GM12878 (cell line): Measurements from ENCODE around the gene EFHC1. TPM values are rescaled to one million over a fixed set of nuclear protein-coding genes. Genes with fewer than 3 reads are reported as not detected.

Experiments used
- ATAC-seq: fragments of 200-7000 bp; cut with Tn5 transposase; 3 replicates; pipeline ENCODE4 v1.9.1; 2020; ENCODE audit warnings: mild to moderate bottlenecking, moderate library complexity
- Bru-seq: library from RNA; stranded (reverse); fragments of 400-500 nt; gene quantifications from one replicate; lab custom pipeline; 2021; lab: Mats Ljungman, UMichigan
- BruChase-seq, 2 experiments: library from RNA; stranded (reverse); fragments of 400-500 nt; gene quantifications; one replicate each; lab custom pipeline; 2021; lab: Mats Ljungman, UMichigan
- BruUV-seq: library from RNA; stranded (reverse); fragments of 400-500 nt; replicated peaks from 2 replicates; lab custom pipeline; 2021; lab: Mats Ljungman, UMichigan
- CTCF ChIA-PET: fragments of 300-600 bp; sonication (Branson Sonifier 250); formaldehyde crosslinking; extraction: SDS; loops from one replicate; lab custom pipeline; 2021; ENCODE audit warnings: inconsistent platforms; lab: Yijun Ruan, JAX
- POLR2A ChIA-PET: fragments of 350-600 bp; formaldehyde crosslinking; extraction: SDS; loops from one replicate; lab custom pipeline; 2021; ENCODE audit warnings: inconsistent platforms; lab: Charles Lee
- RAD21 ChIA-PET: fragments of 300-600 bp; sonication (Branson Sonifier 250); formaldehyde crosslinking; loops from one replicate; lab custom pipeline; 2023; ENCODE audit warnings: antibody characterized with exemption; ENCODE audit not compliant: unreplicated experiment; lab: Charles Lee
- SMC1A ChIA-PET: fragments of 300-600 bp; sonication (Branson Sonifier 250); formaldehyde crosslinking; loops from one replicate; lab custom pipeline; 2023; ENCODE audit not compliant: unreplicated experiment, uncharacterized antibody; lab: Charles Lee
- DNase-seq: peaks from one replicate; pipeline ENCODE4 v3.0.0-alpha.2; 2011; ENCODE audit warnings: low read depth, low spot score
- FAIRE-seq: peaks from 3 replicates; lab custom pipeline; 2011; peaks lifted over from hg19 to GRCh38; lab: Jason Lieb, UNC
- H2AFZ ChIP-seq: 2 replicates; pipeline ENCODE4 v1.6.0; 2011; ENCODE audit warnings: low read depth, low read length, control low read depth; ENCODE audit not compliant: control insufficient read depth
- H3K27ac ChIP-seq: 2 replicates; pipeline ENCODE4 v1.5.1; 2011; ENCODE audit warnings: control low read depth; ENCODE audit not compliant: control insufficient read depth, insufficient read depth
- H3K27me3 ChIP-seq, 2 experiments: replicated peaks in 1 of 2; 2 replicates each; pipeline versions ENCODE4 v1.6.0 to v1.6.1; 2011; ENCODE audit warnings: low read length in 1 of 2; ENCODE audit not compliant: control insufficient read depth in 2 of 2, insufficient read depth in 2 of 2
- H3K36me3 ChIP-seq, 2 experiments: 2 replicates each; pipeline ENCODE4 v1.5.1; 2011; ENCODE audit warnings: low read length in 1 of 2; ENCODE audit not compliant: control insufficient read depth in 2 of 2, insufficient read depth in 2 of 2
- H3K4me1 ChIP-seq: 2 replicates; pipeline ENCODE4 v1.6.1; 2011; ENCODE audit warnings: mild to moderate bottlenecking, low read length, moderate library complexity, mixed read lengths; ENCODE audit not compliant: control insufficient read depth, insufficient read depth
- H3K4me2 ChIP-seq: 2 replicates; pipeline ENCODE4 v1.6.0; 2011; ENCODE audit warnings: control low read depth; ENCODE audit not compliant: control insufficient read depth, insufficient read depth
- H3K4me3 ChIP-seq: fragments of 200-600 bp; sonication (generic); 2 replicates; pipeline ENCODE4 v1.5.1; 2016
- H3K79me2 ChIP-seq: 2 replicates; pipeline ENCODE4 v1.6.0; 2011; ENCODE audit warnings: low read length; ENCODE audit not compliant: control insufficient read depth, insufficient read depth
- H3K9ac ChIP-seq: 2 replicates; pipeline ENCODE4 v1.8.0; 2011; ENCODE audit warnings: low read length, control low read depth, mixed read lengths; ENCODE audit not compliant: control insufficient read depth, insufficient read depth
- H3K9me3 ChIP-seq: replicated peaks from 3 replicates; pipeline ENCODE4 v1.5.1; 2011; ENCODE audit warnings: mild to moderate bottlenecking, low read length; ENCODE audit not compliant: control insufficient read depth, insufficient read depth
- H4K20me1 ChIP-seq: 2 replicates; pipeline ENCODE4 v1.6.0; 2011; ENCODE audit not compliant: control insufficient read depth, insufficient read depth
- BCLAF1 ChIP-seq: fragments of 450-650 bp; IDR thresholded peaks from 2 replicates; pipeline ENCODE4 v1.6.1; 2017; ENCODE audit warnings: antibody characterized with exemption, mild to moderate bottlenecking, moderate library complexity
- BRCA1 ChIP-seq: IDR thresholded peaks from 2 replicates; pipeline ENCODE4 v1.6.1; 2011; ENCODE audit warnings: low read depth, low read length, improper control_type of control experiment
- EGR1 ChIP-seq, 2 experiments: IDR thresholded peaks; 1 replicate in 1 of 2; 2 replicates in 1 of 2; pipeline ENCODE4 v1.6.1; 2011 to 2012; ENCODE audit warnings: low read depth in 2 of 2, low read length in 2 of 2, borderline replicate concordance in 1 of 2, mild to moderate bottlenecking in 1 of 2, moderate library complexity in 1 of 2
- FOS ChIP-seq: IDR thresholded peaks from 3 replicates; pipeline ENCODE4 v1.6.1; 2011; ENCODE audit warnings: borderline replicate concordance; ENCODE audit not compliant: insufficient read length; ENCODE audit errors: extremely low read depth
- KAT2A ChIP-seq: conservative IDR thresholded peaks from 2 replicates; pipeline ENCODE4 v1.6.1; 2011; ENCODE audit warnings: low read depth, low read length; ENCODE audit not compliant: control insufficient read depth
- NFYB ChIP-seq: IDR thresholded peaks from 2 replicates; pipeline ENCODE4 v1.6.1; 2011; ENCODE audit warnings: low read depth, mild to moderate bottlenecking, low read length, improper control_type of control experiment, moderate library complexity; ENCODE audit not compliant: insufficient read depth
- NKRF ChIP-seq: fragments of 450-650 bp; conservative IDR thresholded peaks from 2 replicates; pipeline ENCODE4 v1.6.1; 2017; ENCODE audit warnings: mild to moderate bottlenecking, moderate library complexity
- PKNOX1 ChIP-seq: fragments of 450-650 bp; IDR thresholded peaks from 2 replicates; pipeline ENCODE4 v1.6.1; 2016; ENCODE audit warnings: mild to moderate bottlenecking
- RBBP5 ChIP-seq: fragments of 200-600 bp; sonication (generic); conservative IDR thresholded peaks from 2 replicates; pipeline ENCODE4 v1.6.1; 2016
- SMC3 ChIP-seq: IDR thresholded peaks from 2 replicates; pipeline ENCODE4 v1.6.1; 2011; ENCODE audit warnings: low read length, improper control_type of control experiment, borderline replicate concordance
- WGBS: methylation state at CpG from one replicate; pipeline ENCODE4 v1.1.6; 2016; ENCODE audit warnings: low lambda C conversion rate; ENCODE audit not compliant: insufficient replicate concordance, insufficient coverage; ENCODE audit errors: missing lambda C conversion rate; 5-methylcytosine and 5-hydroxymethylcytosine counted together
- in situ Hi-C: fragments of 300-500 bp; cut with MboI; formaldehyde crosslinking; loops from 9 replicates; pipeline ENCODE4 v1.14.3; 2018; ENCODE audit warnings: mixed read lengths
- intact Hi-C: fragments of 100-400 bp; cut with micrococcal nuclease; formaldehyde crosslinking; loops from one replicate; pipeline ENCODE4 v1.14.2; 2022; ENCODE audit not compliant: unreplicated experiment
- long read RNA-seq, 2 experiments: library from polyadenylated mRNA; unstranded; transcript quantifications; one replicate each; pipeline ENCODE4 v2.0.0, GENCODE V29; 2019 to 2020
- polyA minus RNA-seq, 3 experiments: library from RNA; depleted of rRNA, polyadenylated mRNA; stranded (reverse); fragments of >200 nt; gene quantifications; 2 replicates each; pipeline ENCODE4 v1.2.3, GENCODE V29; 2011
- polyA plus RNA-seq, 11 experiments: library from polyadenylated mRNA; depleted of rRNA in 4 of 11; unstranded in 6 of 11; stranded (reverse) in 5 of 11; fragments of >200 nt; fragmentation: Nextera tagmentation in 4 of 11; fragmentation: Illumina TruSeq in 1 of 11; extraction: Ambion mirVana in 4 of 11; extraction: Trizol in 1 of 11; gene quantifications; 1 replicate in 1 of 11; 2 replicates in 10 of 11; pipeline versions ENCODE4 v1.2.1 to v1.2.3, GENCODE V29; 2011 to 2016; ENCODE audit warnings: inconsistent platforms in 2 of 11, missing spikeins in 2 of 11, low read depth in 1 of 11
- total RNA-seq, 4 experiments: library from RNA; depleted of rRNA in 3 of 4; stranded (reverse); fragments of >200 nt in 3 of 4; fragmentation: Illumina TruSeq in 1 of 4; extraction: Trizol in 1 of 4; gene quantifications; 2 replicates each; pipeline versions ENCODE4 v1.2.1 to v1.2.3, GENCODE V29; 2013 to 2021

EFHC1 gene
- total RNA-seq (2013; cell fraction: nucleolus; rRNA removed) = 36.3 and 38.8 TPM in 2 replicates
- 5.9 and 6.7 TPM in 2 replicates for total RNA-seq (2014; rRNA removed)
- 7.7 TPM in 2 replicates for total RNA-seq (2014; rRNA removed; fragmentation: Illumina TruSeq; extraction: Trizol)
- 5.2 and 5.5 TPM in 2 replicates for total RNA-seq (2021)
- polyA plus RNA-seq (2011; ENCODE audit: low read depth) = 4.0 TPM
- polyA plus RNA-seq (2011; rRNA removed) = 14.5 and 16.8 TPM in 2 replicates
- 4.1 and 5.7 TPM in 2 replicates for polyA plus RNA-seq (2011; cell fraction: cytosol; rRNA removed)
- 56.8 and 68.9 TPM in 2 replicates for polyA plus RNA-seq (2011; cell fraction: nucleus; rRNA removed)
- polyA plus RNA-seq (2012) = 8.8 and 12.1 TPM in 2 replicates
- polyA plus RNA-seq (2014; fragmentation: Illumina TruSeq; extraction: Trizol) = 8.5 and 8.6 TPM in 2 replicates
- 1 to 10 TPM; 9.0 to 9.1 TPM for polyA plus RNA-seq (2014; fragmentation: Nextera tagmentation; extraction: Ambion mirVana)
- polyA plus RNA-seq (2014; rRNA removed) = 7.1 and 8.7 TPM in 2 replicates
- polyA plus RNA-seq (2016; fragmentation: Nextera tagmentation; extraction: Ambion mirVana) = 10 to 100 TPM; 11.8 to 13.5 TPM
- polyA minus RNA-seq (2011; rRNA and poly(A)+ RNA removed) = 5.9 and 8.0 TPM in 2 replicates
- polyA minus RNA-seq (2011; cell fraction: cytosol; rRNA and poly(A)+ RNA removed) = 1.2 and 1.9 TPM in 2 replicates
- 13.3 and 16.4 TPM in 2 replicates for polyA minus RNA-seq (2011; cell fraction: nucleus; rRNA and poly(A)+ RNA removed)
- Bru-seq, nascent RNA = percentile 46 among the genes with signal in this experiment
- percentile 51 among the genes with signal in this experiment for BruChase-seq, experiment 1, labeled RNA remaining after a 6-hour chase
- BruChase-seq, experiment 2, labeled RNA remaining after a 2-hour chase = percentile 50 among the genes with signal in this experiment
- long read RNA-seq, experiment 1, full-length matches to known transcripts = 1 of 3 reads
- long read RNA-seq, experiment 1, partial matches to known transcripts = 0 of 3 reads
- long read RNA-seq, experiment 1, other reads (novel, unspliced or antisense) = 2 of 3 reads
- long read RNA-seq, experiment 2, full-length matches to known transcripts = 22 of 90 reads
- long read RNA-seq, experiment 2, partial matches to known transcripts = 24 of 90 reads
- long read RNA-seq, experiment 2, other reads (novel, unspliced or antisense) = 44 of 90 reads

DNA sequence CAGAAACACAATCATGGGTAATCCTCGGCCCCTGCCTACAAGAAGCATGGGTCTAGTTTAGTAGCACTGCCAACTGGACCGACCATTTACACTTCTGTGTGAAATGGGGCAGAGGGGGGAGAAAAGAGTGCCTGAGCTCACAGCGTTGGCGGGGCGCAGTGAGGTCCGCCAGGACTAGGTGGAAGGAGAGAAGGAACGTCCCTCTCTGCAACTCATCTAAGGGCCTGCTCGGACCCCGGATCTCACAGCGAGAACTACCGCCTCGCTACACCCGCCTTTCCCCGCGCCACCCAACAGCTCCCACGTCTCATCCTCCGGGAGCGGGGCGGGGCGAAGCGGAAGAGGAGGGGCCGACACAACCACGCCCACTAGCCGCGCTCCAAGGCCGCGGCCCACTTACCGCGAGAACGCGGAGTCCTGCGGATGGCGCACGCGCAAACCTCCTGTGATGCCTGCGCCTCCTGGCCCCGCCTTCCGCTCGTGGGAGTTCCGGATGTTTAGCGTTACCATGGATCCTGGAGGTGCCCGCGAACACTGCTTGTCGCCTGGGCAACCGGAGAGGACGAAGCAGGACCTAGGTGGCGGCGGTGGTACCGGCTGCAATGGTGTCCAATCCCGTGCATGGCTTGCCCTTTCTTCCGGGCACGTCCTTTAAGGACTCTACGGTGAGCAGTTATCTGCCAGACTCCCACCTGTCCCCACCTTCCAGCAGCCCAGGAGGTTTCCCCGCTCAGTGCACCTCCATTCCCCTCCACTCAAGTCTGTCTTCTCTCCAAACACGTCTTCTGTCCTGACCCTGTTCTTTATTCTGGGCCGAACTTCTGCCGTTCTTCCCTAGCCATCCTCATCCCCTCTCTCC is at the start of gene EFHC1:
Gene EFHC1, plus strand, starts transcription at position 534 of the 859 bp plus-strand sequence. Its CDS starts 69 bp downstream, at position 603.
- Histone ChIP-seq H4K20me1 (no peaks in the 10 kb centered on the region), H3K4me2 (peak within 1 kb of the TSS; percentile 90), H3K9me3 (no peaks in the 10 kb centered on the region), H3K4me1 (peaks cover 18% of the 10 kb centered on the region), H3K27ac (peak within 1 kb of the TSS; percentile 79), H3K4me3 (peak within 1 kb of the TSS; percentile 83), H3K9ac (peak within 1 kb of the TSS; percentile 69), H2AFZ (peak within 1 kb of the TSS; percentile 61), H3K27me3 (no peaks in the 10 kb centered on the region), H3K36me3 (no peaks in the 10 kb centered on the region), H3K79me2 (no peaks in the 10 kb centered on the region; the same call in 1 of the 2 replicates)
- intact Hi-C loops (loop anchor here (1.0 to 10.0 kb wide), 4 partner anchors 78 to 575 kb away; partner anchors contain the start of genes GSTA4 and TRAM2), in situ Hi-C loops (loop anchor here (5.0 kb wide), 3 partner anchors 77 to 242 kb away; partner anchors contain the start of gene TRAM2)
- CTCF ChIA-PET = interaction anchor here (1.0 to 11.2 kb wide), 20 partner anchors 12 to 248 kb away, joined by 3 to 137 read pairs (median 8); partner anchors contain the start of genes MCM3 and TRAM2
- no TSS peak for BruUV-seq
- RAD21 ChIA-PET = interaction anchor here (0.9 to 8.0 kb wide), 17 partner anchors 13 to 248 kb away, joined by 3 to 124 read pairs (median 5); partner anchors contain the start of genes MCM3 and TRAM2
- 2% methylated on average over 47 of the region's 57 CpGs for WGBS
- POLR2A ChIA-PET = interaction anchor here (0.6 to 3.8 kb wide), 12 partner anchors 30 to 1065 kb away, joined by 3 to 35 read pairs (median 6); partner anchors contain the start of gene MCM3
- SMC1A ChIA-PET = interaction anchor here (0.6 to 13.5 kb wide), 31 partner anchors 9 to 253 kb away, joined by 3 to 249 read pairs (median 4); partner anchors contain the start of gene MCM3
- FAIRE-seq (peak; percentile 89), ATAC-seq (peak; percentile 93), DNase-seq (peak; percentile 92)
- peak; percentile 94 for TF ChIP-seq BRCA1
- TF ChIP-seq NFYB = no peak
- peak; percentile 95 for TF ChIP-seq NKRF
- TF ChIP-seq RBBP5 = no peak
- TF ChIP-seq EGR1 (IDR thresholded peaks at IDR 0.05; ENCODE audit: borderline replicate concordance in 1 of 2, low read depth in 2 of 2, low read length in 2 of 2) = no peak
- no peak for TF ChIP-seq KAT2A
- no peak for TF ChIP-seq SMC3
- no peak for TF ChIP-seq FOS
- peak; percentile 49; the same call in 1 of the 2 replicates for TF ChIP-seq PKNOX1
- TF ChIP-seq BCLAF1 = no peak
